Activated CD8-positive, alpha-beta T cell treated with anti-CD3 and anti-CD28 coated beads, Interleukin-2, amount 10 ng/mL, durations not matched to agents 7 days and 5 days (primary cell): Measurements from ENCODE around the gene COL8A2. TPM values are rescaled to one million over a fixed set of nuclear protein-coding genes. Genes with fewer than 3 reads are reported as not detected.

Source experiments
- ATAC-seq: fragments of 150-1000 bp; cut with Tn5 transposase; one replicate; pipeline ENCODE4 v1.10.0; 2021; ENCODE audit warnings: moderate library complexity
- CTCF ChIA-PET: fragments of 350-600 bp; sonication (Branson Sonifier 250); formaldehyde crosslinking; loops from one replicate; lab custom pipeline; 2021; ENCODE audit warnings: antibody characterized with exemption; lab: Charles Lee
- POLR2A ChIA-PET: fragments of 350-600 bp; sonication (Branson Sonifier 250); formaldehyde crosslinking; loops from one replicate; lab custom pipeline; 2021; ENCODE audit warnings: antibody characterized with exemption; lab: Charles Lee
- DNase-seq: peaks from one replicate; pipeline ENCODE4 v3.0.0-alpha.2; 2020
- H3K27ac Mint-ChIP-seq: one replicate; pipeline ENCODE4 v1.8.0; 2021; ENCODE audit warnings: mild to moderate bottlenecking, mixed read lengths
- H3K27me3 Mint-ChIP-seq: one replicate; pipeline ENCODE4 v1.8.0; 2021; ENCODE audit warnings: low read depth, mixed read lengths
- H3K36me3 Mint-ChIP-seq: one replicate; pipeline ENCODE4 v1.8.0; 2021; ENCODE audit warnings: low read depth, mixed read lengths
- H3K4me1 Mint-ChIP-seq: one replicate; pipeline ENCODE4 v1.8.0; 2021; ENCODE audit warnings: low read depth, mixed read lengths
- H3K4me3 Mint-ChIP-seq: one replicate; pipeline ENCODE4 v1.8.0; 2021; ENCODE audit warnings: mild to moderate bottlenecking, mixed read lengths
- H3K9me3 Mint-ChIP-seq: one replicate; pipeline ENCODE4 v1.8.0; 2022; ENCODE audit warnings: mixed read lengths; ENCODE audit not compliant: insufficient read depth
- total RNA-seq, 2 experiments: library from RNA; stranded (reverse); gene quantifications; one replicate each; pipeline ENCODE4 v1.2.3, GENCODE V29; 2021

COL8A2 gene
- total RNA-seq, 2 experiments from 2014 or later, result 0.08 TPM; not detected in 1

DNA sequence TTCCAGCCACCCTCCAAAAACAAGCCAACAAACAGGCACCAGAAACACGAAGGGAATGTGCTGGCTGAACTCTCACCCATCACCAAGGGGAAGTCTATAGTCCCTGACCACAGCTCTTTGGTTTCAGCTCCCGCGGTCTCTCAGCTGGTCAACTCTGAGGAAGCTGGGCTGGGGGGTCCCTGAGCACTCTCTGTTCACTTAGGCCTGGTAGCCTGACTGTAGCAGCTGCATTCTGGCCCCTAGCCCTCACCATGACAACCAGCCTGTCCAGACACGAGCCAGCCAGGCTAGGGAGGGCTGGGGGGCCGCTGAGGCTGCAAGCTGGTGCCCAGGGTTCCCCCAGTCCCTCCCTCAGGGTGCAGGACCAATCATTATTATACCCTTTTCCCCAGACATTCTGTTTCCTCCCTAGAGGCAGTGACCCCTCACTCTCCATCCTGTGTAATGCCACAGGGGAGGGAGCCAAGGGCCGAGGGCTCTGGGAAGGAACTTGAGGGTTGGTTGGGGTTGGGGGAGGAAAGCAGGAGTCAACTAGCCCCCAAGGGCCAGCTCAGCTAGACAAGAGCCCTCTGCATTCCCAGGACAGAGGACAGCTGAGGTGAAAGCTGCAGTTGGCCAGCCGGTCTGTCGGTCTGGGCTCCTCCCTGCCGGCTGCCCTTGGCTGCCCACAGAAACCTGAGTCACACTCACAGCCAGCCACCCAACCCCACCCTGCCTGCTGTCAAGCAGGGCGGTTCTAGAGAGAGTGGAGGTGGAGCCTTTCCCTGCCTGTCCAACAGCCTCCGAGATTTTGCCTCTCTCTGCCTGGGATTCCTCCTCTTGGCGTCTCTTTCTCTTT, 25.5 kb upstream of the COL8A2 start:
- peak overlapping the region; percentile 97 for H3K27ac Mint-ChIP-seq
- CTCF ChIA-PET, result interaction anchor here (0.6 to 6.3 kb wide), 47 partner anchors 7 to 273 kb away, joined by 3 to 209 read pairs (median 6); partner anchors contain the start of genes EVA1B, LSM10, SH3D21 and THRAP3
- no peaks in the 10 kb centered on the region for H3K9me3 Mint-ChIP-seq
- DNase-seq, result peak; percentile 87
- ATAC-seq, result peak; percentile 57
- H3K36me3 Mint-ChIP-seq, result peaks cover 11% of the 10 kb centered on the region
- peak overlapping the region; percentile 97 for H3K4me3 Mint-ChIP-seq
- peaks cover 79% of the 10 kb centered on the region for H3K4me1 Mint-ChIP-seq
- POLR2A ChIA-PET, result interaction anchor here (0.6 to 3.8 kb wide), 12 partner anchors 10 to 234 kb away, joined by 3 to 56 read pairs (median 6); partner anchors contain the start of gene THRAP3
- H3K27me3 Mint-ChIP-seq, result no peaks in the 10 kb centered on the region

DNA sequence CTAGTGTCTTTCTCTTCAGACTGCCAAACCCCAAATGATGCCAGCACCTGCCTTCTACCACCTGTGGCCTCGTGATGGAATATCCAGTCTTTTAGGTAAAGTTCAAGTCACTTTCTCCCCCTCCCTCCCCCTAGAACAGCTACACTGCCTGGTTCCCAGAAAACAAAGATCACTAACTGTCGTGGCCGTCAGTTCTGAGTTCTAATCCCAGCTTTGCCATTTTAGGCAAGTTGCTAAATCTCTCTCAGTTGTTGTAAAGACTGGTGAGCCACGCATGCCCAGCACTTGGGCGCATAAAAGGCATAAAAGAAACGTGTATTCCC, 24.9 kb upstream of the COL8A2 start:
- no peak for ATAC-seq
- POLR2A ChIA-PET, result interaction anchor here (0.6 to 3.8 kb wide), 13 partner anchors 10 to 381 kb away, joined by 3 to 56 read pairs (median 4); partner anchors contain the start of genes CLSPN and THRAP3
- CTCF ChIA-PET, result interaction anchor here (0.6 to 6.3 kb wide), 48 partner anchors 8 to 274 kb away, joined by 3 to 209 read pairs (median 6); partner anchors contain the start of genes EVA1B, LSM10, SH3D21 and STK40

DNA sequence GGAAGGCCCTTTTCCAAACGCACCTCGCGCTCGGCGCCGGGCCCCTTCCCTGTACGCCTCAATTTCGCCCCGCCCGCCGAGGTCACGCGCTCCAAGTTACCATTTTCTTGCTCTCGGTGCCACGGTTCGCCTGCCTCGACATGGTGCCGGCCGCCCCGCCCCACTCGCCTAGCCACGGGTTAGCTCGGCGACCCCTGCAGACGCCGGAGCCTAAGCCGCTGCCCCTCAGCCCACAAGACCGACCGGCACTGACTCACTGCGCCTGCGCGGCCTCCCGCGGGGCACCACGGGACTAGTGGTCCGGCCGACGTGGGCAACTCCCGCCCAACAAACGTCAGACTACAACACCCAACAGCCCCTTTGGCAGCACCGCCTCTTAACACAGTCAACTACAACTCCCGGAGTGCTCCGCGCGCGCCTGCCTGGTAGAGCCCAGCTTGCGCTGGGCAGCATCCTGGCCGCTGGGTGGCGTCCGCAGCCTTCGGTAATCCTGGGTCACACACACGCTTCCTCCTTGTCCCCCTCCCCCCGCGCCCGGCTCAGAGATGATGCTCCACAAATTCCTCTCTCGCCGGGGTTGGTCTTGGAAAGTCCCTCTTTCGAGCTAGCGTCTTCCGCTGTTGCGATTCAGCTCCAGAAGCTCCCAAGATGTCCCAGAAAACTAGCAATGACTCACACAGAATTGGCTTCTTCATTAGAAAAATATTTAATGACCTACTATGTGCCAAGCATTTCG, 24.4 kb upstream of the COL8A2 start, which contains the start of gene TRAPPC3:
TRAPPC3 (minus strand) TSS at position 250 of the 736 bp plus-strand sequence; CDS start at position 142, 108 bp downstream.
- peak; percentile 94 for ATAC-seq
- peak; percentile 100 for DNase-seq
- no peaks in the 10 kb centered on the region for H3K9me3 Mint-ChIP-seq
- peaks cover 14% of the 10 kb centered on the region for H3K36me3 Mint-ChIP-seq
- ChIA-PET CTCF (interaction anchor here (0.6 to 6.3 kb wide), 52 partner anchors 8 to 285 kb away, joined by 3 to 209 read pairs (median 6); partner anchors contain the start of genes EVA1B, LSM10, SH3D21 and STK40), POLR2A (interaction anchor here (0.6 to 3.8 kb wide), 19 partner anchors 10 to 380 kb away, joined by 3 to 56 read pairs (median 4); partner anchors contain the start of genes CLSPN and THRAP3)
- H3K4me1 Mint-ChIP-seq, result peaks cover 74% of the 10 kb centered on the region
- H3K27me3 Mint-ChIP-seq, result no peaks in the 10 kb centered on the region
- peak within 1 kb of the TSS; percentile 97 for H3K4me3 Mint-ChIP-seq
- peak within 1 kb of the TSS; percentile 97 for H3K27ac Mint-ChIP-seq

More for the DNA sequence above, 24.9 kb upstream of the COL8A2 start:
- no peaks in the 10 kb centered on the region for H3K27me3 Mint-ChIP-seq
- H3K9me3 Mint-ChIP-seq, result no peaks in the 10 kb centered on the region
- H3K27ac Mint-ChIP-seq, result peak overlapping the region; percentile 97
- peaks cover 14% of the 10 kb centered on the region for H3K36me3 Mint-ChIP-seq
- peaks cover 77% of the 10 kb centered on the region for H3K4me1 Mint-ChIP-seq
- DNase-seq, result no peak
- peak overlapping the region; percentile 97 for H3K4me3 Mint-ChIP-seq

DNA sequence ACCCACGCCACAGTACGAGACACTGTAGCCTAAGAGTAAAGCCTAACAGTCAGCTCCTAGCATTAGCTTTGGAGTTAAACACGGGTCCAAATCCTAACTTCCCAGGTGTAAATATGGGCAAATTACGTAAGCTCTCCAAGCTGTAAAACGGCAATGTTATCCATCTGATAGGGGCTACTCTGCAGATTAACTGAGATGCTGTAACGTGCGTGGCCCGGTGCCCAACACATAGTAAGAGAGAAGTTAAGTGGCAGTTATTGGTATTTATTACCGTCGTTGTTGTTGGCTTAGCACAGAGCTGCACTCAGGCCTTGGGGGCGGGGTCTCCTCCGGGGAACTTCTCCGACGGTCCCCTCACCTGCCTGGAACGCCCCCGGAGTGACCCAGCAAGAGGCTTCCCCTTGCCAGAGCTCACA, 23.8 kb upstream of the COL8A2 start:
- no peak for DNase-seq
- Mint-ChIP-seq H3K27me3 (no peaks in the 10 kb centered on the region), H3K36me3 (peaks cover 14% of the 10 kb centered on the region), H3K4me1 (peaks cover 69% of the 10 kb centered on the region), H3K9me3 (no peaks in the 10 kb centered on the region), H3K27ac (peak overlapping the region; percentile 97), H3K4me3 (peak overlapping the region; percentile 97)
- ChIA-PET POLR2A (interaction anchor here (0.7 to 3.8 kb wide), 15 partner anchors 10 to 380 kb away, joined by 3 to 56 read pairs (median 5); partner anchors contain the start of genes CLSPN and THRAP3), CTCF (interaction anchor here (0.7 to 6.3 kb wide), 38 partner anchors 10 to 286 kb away, joined by 3 to 209 read pairs (median 7); partner anchors contain the start of genes EVA1B, LSM10, SH3D21 and STK40)
- ATAC-seq, result no peak

DNA sequence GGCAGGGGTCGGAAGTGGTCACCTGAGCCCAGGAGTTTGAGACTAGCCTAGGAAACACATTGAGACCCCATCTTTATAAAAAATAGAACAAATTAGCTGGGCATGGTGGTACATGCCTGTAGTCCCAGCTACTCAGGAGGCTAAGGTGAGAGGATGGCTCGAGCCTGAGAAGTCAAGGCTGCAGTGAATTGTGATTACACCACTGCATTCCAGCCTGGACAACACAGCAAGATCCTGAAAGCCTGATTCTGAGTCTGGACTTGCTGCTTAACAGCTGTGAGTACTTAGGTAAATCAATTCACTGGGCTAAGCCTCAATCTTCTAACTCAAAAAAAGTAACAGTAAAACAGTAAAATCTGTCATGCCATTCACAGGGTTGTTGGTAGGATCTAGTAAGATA, 19.4 kb upstream of the COL8A2 start:
- Mint-ChIP-seq H3K4me3 (no peak overlapping the region), H3K27me3 (no peaks in the 10 kb centered on the region), H3K27ac (no peak overlapping the region), H3K4me1 (peaks cover 41% of the 10 kb centered on the region), H3K9me3 (no peaks in the 10 kb centered on the region), H3K36me3 (peaks cover 35% of the 10 kb centered on the region)
- DNase-seq (no peak), ATAC-seq (no peak)
- ChIA-PET POLR2A (interaction anchor here (0.6 to 0.7 kb wide), 4 partner anchors 20 to 771 kb away, joined by 3 to 5 read pairs (median 4); no protein-coding TSS in a partner anchor), CTCF (interaction anchor here (1.3 to 3.8 kb wide), 3 partner anchors 10 to 45 kb away, joined by 3 to 27 read pairs (median 4); no protein-coding TSS in a partner anchor)

DNA sequence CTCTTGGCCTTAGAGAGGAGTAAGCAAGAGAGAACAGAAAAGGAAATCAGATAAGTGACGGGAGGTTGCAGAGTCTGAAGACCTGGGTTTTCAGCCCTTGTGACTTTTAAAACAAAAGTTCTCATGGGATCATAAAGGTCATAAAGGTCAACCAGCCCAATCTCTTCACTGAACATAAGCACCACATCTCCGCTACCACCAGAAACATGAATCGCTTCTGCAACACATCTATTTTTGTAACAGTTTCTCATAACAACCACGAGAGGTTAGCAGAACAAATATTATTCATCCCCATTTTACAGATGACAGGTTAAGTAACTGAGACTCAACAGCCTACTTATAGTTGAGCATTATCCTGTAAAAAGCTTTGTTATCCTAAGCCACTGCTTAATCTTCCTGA, 18.4 kb upstream of the COL8A2 start:
- POLR2A ChIA-PET, result no interaction called here
- Mint-ChIP-seq H3K36me3 (peaks cover 38% of the 10 kb centered on the region), H3K9me3 (no peaks in the 10 kb centered on the region), H3K4me1 (peaks cover 32% of the 10 kb centered on the region), H3K27ac (no peak overlapping the region), H3K4me3 (no peak overlapping the region), H3K27me3 (no peaks in the 10 kb centered on the region)
- no peak for DNase-seq
- CTCF ChIA-PET, result interaction anchor here (0.6 to 3.8 kb wide), 4 partner anchors 9 to 226 kb away, joined by 3 to 27 read pairs (median 4); no protein-coding TSS in a partner anchor
- ATAC-seq, result no peak

DNA sequence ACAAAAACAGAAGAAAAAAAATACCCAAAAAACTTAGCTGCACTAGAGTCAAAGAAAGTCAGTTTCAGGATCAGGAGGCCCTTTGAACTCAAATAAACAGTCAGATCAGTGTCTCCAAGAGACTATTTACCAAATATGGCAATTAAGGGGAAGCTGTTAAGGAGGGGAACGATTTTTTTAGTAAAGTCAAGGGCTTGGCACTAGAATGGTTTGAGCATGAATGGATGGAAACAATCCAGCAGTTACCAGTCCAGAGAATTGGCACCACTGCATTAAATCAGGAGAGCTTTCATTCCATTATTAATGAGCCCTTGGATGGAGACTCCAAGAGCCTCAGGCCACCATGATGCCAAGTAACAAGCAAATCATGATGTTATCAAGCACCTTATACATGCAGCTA, 17.1 kb upstream of the COL8A2 start:
- Mint-ChIP-seq H3K27me3 (no peaks in the 10 kb centered on the region), H3K9me3 (no peaks in the 10 kb centered on the region), H3K4me3 (no peak overlapping the region), H3K36me3 (peaks cover 36% of the 10 kb centered on the region), H3K4me1 (peaks cover 22% of the 10 kb centered on the region), H3K27ac (no peak overlapping the region)
- ChIA-PET POLR2A (no interaction called here), CTCF (interaction anchor here (1.0 to 3.8 kb wide), 4 partner anchors 8 to 143 kb away, joined by 4 to 27 read pairs (median 6); no protein-coding TSS in a partner anchor)
- no peak for ATAC-seq
- no peak for DNase-seq

DNA sequence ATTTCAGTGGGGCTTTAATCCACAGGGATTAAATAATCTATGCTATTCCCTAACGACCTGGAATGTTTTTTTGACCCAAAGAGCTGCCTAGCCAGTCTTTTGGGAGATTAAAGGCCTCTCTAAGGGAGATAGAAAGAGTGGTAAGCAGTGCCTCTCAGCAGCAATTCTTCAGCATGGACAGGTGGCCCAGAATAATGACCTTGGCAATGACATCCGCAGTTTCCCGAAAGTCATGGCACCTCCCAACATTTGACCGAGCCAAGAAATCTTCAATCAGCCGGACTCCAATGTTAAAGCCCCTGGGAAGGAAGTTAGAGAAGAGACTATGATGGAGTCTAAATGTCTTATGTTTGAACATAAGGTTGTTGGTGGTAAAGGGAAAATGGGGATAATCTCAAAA, 14.5 kb upstream of the COL8A2 start:
- no peaks in the 10 kb centered on the region for H3K9me3 Mint-ChIP-seq
- peaks cover 19% of the 10 kb centered on the region for H3K4me1 Mint-ChIP-seq
- no peak overlapping the region for H3K4me3 Mint-ChIP-seq
- ATAC-seq (no peak), DNase-seq (no peak)
- H3K27ac Mint-ChIP-seq, result no peak overlapping the region
- POLR2A ChIA-PET, result interaction anchor here (1.5 kb wide), 1 partner anchor 9 kb away, joined by 4 read pairs; no protein-coding TSS in a partner anchor
- CTCF ChIA-PET, result interaction anchor here (12.9 kb wide), 1 partner anchor 37 kb away, joined by 349 read pairs; no protein-coding TSS in a partner anchor
- peaks cover 35% of the 10 kb centered on the region for H3K36me3 Mint-ChIP-seq
- no peaks in the 10 kb centered on the region for H3K27me3 Mint-ChIP-seq

DNA sequence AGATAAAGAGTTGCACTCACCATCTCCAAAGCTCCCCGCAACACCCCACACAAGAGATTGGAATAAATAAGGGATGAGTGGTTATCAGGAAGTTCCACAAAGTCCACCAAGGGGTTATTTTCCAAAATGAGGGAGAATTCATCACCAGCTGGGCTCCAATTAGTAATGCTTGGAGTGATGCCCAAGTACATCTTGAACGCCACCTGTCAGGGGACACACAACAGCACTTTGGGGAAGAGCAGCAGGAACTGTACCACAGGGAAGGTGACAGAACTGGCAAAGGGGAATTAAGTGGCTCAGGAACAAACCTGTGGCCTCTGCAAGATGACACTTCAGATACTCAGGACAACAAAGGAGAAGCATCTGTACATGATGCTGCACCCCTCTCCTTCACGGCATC, 12.8 kb upstream of the COL8A2 start:
- CTCF ChIA-PET, result interaction anchor here (1.0 to 12.9 kb wide), 4 partner anchors 10 to 51 kb away, joined by 3 to 349 read pairs (median 3); no protein-coding TSS in a partner anchor
- H3K27me3 Mint-ChIP-seq, result no peaks in the 10 kb centered on the region
- POLR2A ChIA-PET, result no interaction called here
- H3K4me1 Mint-ChIP-seq, result peaks cover 22% of the 10 kb centered on the region
- H3K36me3 Mint-ChIP-seq, result peaks cover 28% of the 10 kb centered on the region
- H3K27ac Mint-ChIP-seq, result no peak overlapping the region
- no peaks in the 10 kb centered on the region for H3K9me3 Mint-ChIP-seq
- DNase-seq, result no peak
- no peak overlapping the region for H3K4me3 Mint-ChIP-seq
- ATAC-seq, result no peak

DNA sequence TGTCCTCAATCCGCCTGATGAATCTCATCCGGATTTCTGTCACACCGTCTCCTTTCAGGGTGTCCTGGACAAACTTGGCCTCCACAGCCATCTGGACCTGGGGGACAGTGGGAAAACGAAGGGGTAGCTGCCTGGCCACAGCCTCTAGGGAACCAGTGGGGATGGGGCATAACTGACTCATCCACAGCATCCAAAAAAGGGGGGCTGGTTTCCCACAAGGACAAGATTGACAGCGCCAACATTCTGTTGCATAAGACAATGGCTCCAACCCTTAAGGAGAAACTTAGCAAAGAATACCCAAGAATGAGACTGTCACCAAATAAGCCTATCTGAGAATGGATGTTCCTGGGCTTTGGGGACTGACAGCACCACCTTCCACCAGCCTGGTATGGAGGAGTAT, 12.2 kb upstream of the COL8A2 start:
- CTCF ChIA-PET, result interaction anchor here (12.9 kb wide), 1 partner anchor 35 kb away, joined by 349 read pairs; no protein-coding TSS in a partner anchor
- Mint-ChIP-seq H3K9me3 (no peaks in the 10 kb centered on the region), H3K27me3 (no peaks in the 10 kb centered on the region), H3K36me3 (peaks cover 28% of the 10 kb centered on the region), H3K4me1 (peaks cover 22% of the 10 kb centered on the region), H3K27ac (no peak overlapping the region), H3K4me3 (no peak overlapping the region)
- no peak for ATAC-seq
- DNase-seq, result no peak
- POLR2A ChIA-PET, result no interaction called here
